Measurements from ENCODE around the gene NUDT4. TPM values are rescaled to one million over a fixed set of nuclear protein-coding genes. Genes with fewer than 3 reads are reported as not detected.

The NUDT4 gene
- total and polyA plus RNA-seq, 2 of the 8 experiments (the other 6 are each of a cell fraction or from before 2014, with no cell fraction given), result 17.3 to 71.7 TPM

DNA sequence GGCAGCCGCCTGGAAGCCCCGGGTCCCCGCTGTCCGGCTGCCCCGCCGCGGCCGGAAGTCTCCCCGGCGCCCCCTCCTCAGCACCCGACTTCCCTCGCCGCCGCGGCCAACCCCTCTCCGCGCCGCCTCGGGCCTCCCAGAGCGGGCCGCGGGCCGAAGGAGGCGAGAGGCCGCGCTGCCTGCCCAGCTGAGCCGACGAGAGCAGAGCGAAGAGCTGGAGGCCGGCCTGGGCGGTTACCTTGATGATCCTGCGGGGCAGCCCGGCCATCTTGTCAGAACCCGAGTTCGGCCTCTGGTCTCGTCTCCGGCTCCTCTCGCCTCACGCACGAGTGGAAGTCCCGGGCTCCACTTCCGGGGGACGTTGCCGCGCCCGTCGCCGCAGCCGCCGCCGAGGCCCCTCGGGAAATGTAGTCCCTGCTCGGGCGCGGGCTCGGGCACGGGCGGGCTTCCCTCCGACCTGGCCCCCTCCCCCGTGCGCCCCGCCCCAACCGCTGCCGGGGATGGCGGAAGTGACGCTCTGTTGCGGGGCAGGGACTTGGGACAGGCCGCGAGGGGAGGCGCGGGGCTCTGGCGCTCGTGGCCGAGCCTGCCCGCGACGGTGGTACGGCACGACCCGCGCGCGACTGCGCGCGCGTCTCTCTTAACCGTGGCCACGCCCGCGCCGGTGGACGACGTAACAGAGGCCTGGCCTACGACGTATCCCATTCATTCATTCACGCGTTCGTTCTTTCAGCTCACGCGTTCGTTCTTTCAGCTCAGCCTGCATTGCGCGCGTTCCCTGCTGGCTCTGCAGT is 64.1 kb downstream of the NUDT4 start, which contains the start of gene UBE2N (continued):
- TF ChIP-seq, protein P1, sequence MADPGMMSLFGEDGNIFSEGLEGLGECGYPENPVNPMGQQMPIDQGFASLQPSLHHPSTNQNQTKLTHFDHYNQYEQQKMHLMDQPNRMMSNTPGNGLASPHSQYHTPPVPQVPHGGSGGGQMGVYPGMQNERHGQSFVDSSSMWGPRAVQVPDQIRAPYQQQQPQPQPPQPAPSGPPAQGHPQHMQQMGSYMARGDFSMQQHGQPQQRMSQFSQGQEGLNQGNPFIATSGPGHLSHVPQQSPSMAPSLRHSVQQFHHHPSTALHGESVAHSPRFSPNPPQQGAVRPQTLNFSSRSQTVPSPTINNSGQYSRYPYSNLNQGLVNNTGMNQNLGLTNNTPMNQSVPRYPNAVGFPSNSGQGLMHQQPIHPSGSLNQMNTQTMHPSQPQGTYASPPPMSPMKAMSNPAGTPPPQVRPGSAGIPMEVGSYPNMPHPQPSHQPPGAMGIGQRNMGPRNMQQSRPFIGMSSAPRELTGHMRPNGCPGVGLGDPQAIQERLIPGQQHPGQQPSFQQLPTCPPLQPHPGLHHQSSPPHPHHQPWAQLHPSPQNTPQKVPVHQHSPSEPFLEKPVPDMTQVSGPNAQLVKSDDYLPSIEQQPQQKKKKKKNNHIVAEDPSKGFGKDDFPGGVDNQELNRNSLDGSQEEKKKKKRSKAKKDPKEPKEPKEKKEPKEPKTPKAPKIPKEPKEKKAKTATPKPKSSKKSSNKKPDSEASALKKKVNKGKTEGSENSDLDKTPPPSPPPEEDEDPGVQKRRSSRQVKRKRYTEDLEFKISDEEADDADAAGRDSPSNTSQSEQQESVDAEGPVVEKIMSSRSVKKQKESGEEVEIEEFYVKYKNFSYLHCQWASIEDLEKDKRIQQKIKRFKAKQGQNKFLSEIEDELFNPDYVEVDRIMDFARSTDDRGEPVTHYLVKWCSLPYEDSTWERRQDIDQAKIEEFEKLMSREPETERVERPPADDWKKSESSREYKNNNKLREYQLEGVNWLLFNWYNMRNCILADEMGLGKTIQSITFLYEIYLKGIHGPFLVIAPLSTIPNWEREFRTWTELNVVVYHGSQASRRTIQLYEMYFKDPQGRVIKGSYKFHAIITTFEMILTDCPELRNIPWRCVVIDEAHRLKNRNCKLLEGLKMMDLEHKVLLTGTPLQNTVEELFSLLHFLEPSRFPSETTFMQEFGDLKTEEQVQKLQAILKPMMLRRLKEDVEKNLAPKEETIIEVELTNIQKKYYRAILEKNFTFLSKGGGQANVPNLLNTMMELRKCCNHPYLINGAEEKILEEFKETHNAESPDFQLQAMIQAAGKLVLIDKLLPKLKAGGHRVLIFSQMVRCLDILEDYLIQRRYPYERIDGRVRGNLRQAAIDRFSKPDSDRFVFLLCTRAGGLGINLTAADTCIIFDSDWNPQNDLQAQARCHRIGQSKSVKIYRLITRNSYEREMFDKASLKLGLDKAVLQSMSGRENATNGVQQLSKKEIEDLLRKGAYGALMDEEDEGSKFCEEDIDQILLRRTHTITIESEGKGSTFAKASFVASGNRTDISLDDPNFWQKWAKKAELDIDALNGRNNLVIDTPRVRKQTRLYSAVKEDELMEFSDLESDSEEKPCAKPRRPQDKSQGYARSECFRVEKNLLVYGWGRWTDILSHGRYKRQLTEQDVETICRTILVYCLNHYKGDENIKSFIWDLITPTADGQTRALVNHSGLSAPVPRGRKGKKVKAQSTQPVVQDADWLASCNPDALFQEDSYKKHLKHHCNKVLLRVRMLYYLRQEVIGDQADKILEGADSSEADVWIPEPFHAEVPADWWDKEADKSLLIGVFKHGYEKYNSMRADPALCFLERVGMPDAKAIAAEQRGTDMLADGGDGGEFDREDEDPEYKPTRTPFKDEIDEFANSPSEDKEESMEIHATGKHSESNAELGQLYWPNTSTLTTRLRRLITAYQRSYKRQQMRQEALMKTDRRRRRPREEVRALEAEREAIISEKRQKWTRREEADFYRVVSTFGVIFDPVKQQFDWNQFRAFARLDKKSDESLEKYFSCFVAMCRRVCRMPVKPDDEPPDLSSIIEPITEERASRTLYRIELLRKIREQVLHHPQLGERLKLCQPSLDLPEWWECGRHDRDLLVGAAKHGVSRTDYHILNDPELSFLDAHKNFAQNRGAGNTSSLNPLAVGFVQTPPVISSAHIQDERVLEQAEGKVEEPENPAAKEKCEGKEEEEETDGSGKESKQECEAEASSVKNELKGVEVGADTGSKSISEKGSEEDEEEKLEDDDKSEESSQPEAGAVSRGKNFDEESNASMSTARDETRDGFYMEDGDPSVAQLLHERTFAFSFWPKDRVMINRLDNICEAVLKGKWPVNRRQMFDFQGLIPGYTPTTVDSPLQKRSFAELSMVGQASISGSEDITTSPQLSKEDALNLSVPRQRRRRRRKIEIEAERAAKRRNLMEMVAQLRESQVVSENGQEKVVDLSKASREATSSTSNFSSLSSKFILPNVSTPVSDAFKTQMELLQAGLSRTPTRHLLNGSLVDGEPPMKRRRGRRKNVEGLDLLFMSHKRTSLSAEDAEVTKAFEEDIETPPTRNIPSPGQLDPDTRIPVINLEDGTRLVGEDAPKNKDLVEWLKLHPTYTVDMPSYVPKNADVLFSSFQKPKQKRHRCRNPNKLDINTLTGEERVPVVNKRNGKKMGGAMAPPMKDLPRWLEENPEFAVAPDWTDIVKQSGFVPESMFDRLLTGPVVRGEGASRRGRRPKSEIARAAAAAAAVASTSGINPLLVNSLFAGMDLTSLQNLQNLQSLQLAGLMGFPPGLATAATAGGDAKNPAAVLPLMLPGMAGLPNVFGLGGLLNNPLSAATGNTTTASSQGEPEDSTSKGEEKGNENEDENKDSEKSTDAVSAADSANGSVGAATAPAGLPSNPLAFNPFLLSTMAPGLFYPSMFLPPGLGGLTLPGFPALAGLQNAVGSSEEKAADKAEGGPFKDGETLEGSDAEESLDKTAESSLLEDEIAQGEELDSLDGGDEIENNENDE (IDR thresholded peaks at IDR 0.05; ENCODE audit: insufficient replicate concordance, low read length), result no peak
- TF ChIP-seq RFX5 (IDR thresholded peaks at IDR 0.05; ENCODE audit: borderline replicate concordance, low read depth, low read length) (no peak), TBP (IDR thresholded peaks at IDR 0.05; ENCODE audit: low read depth, low read length) (peak; percentile 69), CBX5 (IDR thresholded peaks at IDR 0.05; ENCODE audit: low read depth, low read length) (no peak), GTF2F1 (IDR thresholded peaks at IDR 0.05; ENCODE audit: borderline replicate concordance, low read depth, low read length) (no peak; the same call in 1 of the 2 replicates), RXRA (IDR thresholded peaks at IDR 0.05; ENCODE audit: insufficient read depth, low read depth, low read length) (no peak), SP1 (IDR thresholded peaks at IDR 0.05; ENCODE audit: low read depth, low read length) (no peak), TAF1 (IDR thresholded peaks at IDR 0.05; ENCODE audit: low read depth, low read length) (peak; percentile 71), RNF2 (IDR thresholded peaks at IDR 0.05; ENCODE audit: borderline replicate concordance, low read depth, low read length, missing control alignments, poor library complexity, severe bottlenecking) (no peak), NRF1 (IDR thresholded peaks at IDR 0.05; ENCODE audit: low read depth, low read length) (no peak)

All from H1 (cell line).